Stimulated activated CD4-positive, alpha-beta T cell treated with anti-CD3 and anti-CD28 coated beads, Interleukin-12 subunit alpha, Interleukin-12 subunit beta, amount 100 ng/mL, for 24 hours (primary cell): Measurements from ENCODE around the gene TAS2R60.
"Not testable (repeated sequence)": the region's sequence is repeated elsewhere in the genome, so short reads cannot be mapped to it uniquely, and the experiment has no call there.

Experiments
- DNase-seq, 2 experiments: peaks; one replicate each; pipeline ENCODE4 v3.0.0-alpha.2; 2020; ENCODE audit warnings: low read depth in 2 of 2

The TAS2R60 gene

DNA sequence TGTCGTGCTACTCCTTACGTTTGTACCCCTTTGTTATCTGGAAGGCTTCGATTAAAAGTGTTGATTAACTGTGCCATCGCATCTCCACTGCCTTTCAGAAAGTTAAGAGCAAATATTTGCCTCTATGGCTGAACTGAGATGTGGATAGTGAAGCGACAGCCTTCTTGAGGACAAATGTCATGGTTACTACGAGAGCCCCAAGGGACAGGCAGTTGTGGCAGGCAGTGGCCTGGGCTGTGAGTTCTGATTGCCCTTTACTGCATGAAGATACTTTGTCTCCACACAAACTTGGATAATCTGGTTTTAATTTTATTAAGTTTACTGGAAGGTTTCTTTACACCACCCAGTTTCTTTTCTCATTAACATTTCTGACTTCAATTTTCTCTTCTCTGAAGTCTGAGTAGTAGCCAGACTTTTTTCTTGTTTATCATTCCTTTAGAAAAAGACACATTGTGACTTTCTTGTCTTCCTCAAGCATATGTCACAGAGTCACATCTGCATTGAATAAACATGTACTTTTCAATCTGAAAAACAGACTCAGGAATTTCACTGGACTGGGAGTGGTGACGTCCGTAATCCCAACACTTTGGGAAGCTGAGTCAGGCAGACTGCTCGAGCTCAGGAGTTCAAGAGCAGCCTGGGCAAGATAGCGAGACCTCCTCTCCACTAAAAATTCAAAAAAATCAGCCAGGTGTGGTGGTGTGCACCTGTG is 36.0 kb downstream of the TAS2R60 start:
- DNase-seq, result no peak

DNA sequence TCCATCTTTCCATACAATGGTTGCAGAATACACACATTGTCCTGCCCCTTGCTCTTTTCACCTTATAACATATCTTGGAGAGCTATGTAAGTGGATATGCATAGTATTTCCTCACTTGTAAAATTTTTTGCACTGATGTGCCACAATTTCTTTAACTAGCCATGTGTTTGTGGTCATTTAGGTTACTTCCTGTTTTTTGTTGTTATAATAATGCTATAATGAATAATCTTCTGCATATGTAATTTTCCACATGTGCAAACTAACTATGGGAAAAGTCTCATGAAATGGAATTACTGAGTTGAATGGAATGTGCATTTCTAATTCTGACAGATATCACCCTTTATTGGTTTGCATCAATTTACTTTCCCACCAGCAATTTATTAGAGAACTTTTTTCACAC is 37.2 kb downstream of the TAS2R60 start:
- no peak for DNase-seq

DNA sequence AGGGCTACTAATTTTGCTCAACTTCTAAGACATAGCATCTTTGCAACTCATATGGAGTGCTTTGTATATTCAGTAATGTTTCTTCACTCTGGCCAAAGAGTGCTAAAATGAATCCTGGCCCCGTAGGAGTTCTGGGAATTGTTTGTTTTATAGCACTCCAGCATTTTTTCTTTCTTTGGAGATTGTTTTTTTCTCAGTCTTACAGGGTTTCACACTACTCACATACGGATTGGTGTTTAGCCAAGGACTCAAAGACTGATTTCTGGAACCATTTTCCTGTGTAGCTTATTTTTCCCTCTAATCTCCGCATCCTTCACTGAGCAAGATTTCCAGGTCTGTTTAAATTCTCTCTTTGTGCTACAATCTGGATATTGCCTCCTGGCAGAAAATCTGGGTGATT is 40.9 kb downstream of the TAS2R60 start:
- no peak for DNase-seq

DNA sequence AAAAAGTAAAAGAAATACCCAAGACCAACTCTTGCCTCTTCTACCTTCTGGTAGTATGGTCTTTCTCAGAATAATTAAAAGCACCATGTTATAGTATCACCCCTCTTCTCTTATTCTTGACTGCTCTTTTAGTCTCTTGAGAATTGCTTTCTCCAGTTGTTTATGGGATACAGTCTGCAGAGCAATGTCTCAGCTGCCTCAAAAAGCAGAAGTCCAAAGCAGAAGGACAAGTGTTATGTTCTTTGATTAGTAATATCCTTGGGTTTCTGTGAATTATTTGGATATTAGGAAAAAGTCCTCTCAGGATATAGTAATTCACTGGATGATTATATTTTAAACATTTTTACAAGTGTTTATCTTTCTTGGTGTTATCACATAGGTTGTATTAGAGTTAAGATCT is 41.8 kb downstream of the TAS2R60 start:
- no peak for DNase-seq

DNA sequence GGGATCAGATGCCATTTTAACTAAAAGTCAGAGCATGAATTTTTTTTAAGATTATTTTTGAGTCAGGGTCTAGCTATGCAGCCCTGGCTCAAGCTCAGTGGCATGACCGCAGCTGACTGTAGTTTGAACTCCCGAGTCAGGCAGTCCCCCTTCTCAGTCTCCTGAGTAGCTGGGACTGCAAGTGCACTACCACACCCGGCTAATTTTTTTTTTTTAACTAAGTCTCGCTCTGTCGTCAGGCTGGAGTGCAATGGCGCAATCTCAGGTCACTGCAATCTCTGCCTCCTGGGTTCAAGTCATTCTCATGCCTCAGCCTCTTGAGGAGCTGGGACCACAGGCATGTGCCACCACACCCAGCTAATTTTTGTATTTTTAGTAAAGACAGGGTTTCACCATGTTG is 42.2 kb downstream of the TAS2R60 start:
- no peak for DNase-seq

DNA sequence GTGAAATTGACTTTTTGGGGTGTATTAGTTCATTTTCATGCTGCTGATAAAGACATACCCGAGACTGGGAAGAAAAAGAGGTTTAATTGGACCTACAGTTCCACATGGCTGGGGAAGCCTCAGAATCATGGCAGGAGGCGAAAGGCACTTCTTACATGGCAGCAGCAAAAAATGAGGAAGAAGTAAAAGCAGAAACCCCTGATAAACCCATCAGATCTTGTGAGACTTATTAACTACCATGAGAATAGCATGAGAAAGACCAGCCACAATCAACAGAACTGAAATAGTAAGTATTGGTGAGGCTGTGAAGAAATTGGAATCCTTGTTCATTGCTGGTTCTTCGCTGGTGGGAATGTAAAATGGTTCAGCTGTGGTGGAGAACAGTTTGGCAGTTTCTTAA is 43.0 kb downstream of the TAS2R60 start:
- DNase-seq, result not testable (repeated sequence)

DNA sequence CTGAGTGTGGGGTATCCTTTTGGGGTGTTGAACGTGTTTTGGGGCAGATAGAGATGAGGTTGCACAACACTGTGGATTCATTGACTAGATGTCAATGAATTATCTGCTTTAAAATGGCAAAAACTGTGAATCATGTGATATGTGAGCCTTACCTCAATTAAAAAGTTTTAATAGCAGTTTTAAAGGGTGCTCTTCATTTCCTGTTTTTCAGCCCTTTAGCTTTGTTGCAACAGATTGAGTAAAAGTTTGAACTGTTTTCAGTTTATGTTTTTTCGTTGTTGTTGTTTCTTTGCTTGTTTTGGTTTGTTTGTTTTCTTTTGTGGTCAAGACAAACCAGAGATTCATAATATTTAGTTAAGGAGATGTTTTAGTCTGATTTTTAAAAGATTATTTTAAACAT is 43.8 kb downstream of the TAS2R60 start:
- no peak for DNase-seq

DNA sequence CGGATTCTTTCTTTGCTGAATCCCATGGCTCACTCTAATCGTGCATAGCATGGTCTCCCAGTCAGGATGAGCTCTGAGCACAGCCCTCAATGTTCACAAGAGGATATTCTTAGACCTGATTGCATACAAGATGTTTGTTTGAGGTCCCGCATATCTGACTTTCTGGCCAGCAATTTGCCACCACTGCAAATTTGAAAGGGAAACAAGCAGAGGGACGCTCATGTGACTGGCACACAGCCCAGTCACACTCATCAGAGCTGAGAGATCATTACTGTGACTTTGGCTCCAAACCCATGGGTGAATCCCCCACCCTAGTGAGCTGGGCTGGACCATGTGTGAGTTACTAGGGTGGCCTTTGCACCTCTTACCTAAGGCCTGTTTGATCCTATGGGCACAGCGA is 44.3 kb downstream of the TAS2R60 start:
- no peak for DNase-seq

DNA sequence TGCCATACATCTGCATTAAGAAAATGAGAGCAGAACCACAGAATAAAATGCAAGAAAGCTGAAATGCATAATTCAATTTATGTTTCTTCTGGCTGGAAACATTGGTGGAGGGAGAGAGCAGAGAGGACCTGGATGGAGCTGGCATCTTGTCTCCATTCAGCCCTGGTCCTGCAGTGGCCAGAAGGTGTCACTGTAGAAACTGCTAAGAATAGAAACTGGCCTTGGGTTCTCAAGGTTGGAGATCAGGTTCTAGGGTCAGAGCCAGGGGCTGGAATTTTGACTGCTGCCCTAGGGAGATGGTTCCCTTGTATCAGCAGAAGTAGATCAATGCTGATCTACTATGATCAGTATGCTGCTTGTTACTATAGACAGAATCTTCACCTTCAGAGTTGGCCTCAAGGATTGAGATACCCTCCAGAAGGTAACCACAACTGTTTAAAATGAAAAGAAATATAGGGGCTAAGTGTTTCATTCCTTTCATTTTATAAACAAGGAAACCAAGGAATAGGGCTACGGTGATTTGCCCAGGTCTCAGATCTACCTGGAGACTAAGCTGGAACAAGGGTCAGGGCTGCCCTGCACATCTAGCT is 47.6 kb downstream of the TAS2R60 start:
- no peak for DNase-seq

DNA sequence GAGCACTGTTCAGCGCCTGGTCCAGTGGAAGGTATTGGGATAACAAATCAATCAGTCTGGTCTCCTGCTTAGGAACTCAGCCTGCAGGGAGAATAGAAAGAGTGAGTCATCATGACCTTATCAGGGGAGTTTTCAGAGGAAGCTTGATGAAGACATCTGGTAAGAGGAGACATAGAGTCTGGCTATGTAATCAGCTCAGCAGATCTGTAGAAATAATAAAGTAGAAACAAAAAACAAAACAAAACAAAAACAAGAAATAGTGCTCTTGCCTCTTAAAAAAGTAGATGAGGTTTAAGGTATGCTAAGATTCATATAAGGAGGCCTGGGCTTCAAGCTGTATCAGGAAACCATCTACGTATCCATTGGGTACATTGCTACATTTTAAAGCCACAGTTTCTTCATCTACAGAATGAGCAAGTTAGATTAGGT is 48.8 kb downstream of the TAS2R60 start:
- no peak for DNase-seq

DNA sequence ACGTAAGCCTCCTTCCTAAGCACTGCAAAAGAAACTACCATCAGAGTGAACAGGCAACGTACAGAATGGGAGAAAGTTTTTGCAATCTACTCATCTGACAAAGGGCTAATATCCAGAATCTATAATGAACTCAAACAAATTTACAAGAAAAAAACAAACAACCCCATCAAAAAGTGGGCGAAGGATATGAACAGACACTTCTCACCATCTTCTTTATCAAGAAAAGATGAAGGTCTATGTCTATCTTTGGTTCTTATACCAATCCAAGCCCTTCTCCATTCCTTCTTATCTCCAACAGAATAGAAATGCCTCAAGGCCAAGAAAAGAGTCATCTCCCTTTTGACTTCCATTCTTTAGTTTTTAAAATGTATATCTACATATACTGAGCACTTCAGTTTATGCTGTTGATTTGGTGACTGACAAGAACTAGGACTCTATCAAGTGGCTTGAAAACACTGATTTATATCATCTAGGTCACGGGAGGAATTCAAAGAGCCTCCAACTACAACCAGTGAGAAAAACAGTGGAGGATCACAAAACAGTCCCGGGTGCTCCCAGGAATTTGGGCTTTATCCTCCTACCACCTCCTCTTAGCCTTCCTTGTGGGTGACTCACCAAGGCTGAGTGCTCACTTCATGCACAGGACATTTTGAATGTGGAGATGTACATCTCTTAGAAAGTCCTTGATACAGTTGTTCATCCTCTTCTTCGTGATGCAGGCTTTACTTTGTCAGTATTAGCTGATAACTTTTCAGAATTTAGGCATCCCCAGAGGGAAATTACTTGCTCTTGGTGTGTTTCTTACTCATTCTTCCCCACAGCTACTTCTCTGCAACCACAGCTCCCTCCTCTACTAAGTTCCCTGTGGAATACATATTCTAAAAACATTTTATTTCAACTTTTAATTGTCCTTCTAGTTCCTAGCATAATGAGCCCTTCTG is 49.8 kb downstream of the TAS2R60 start:
- no peak for DNase-seq

DNA sequence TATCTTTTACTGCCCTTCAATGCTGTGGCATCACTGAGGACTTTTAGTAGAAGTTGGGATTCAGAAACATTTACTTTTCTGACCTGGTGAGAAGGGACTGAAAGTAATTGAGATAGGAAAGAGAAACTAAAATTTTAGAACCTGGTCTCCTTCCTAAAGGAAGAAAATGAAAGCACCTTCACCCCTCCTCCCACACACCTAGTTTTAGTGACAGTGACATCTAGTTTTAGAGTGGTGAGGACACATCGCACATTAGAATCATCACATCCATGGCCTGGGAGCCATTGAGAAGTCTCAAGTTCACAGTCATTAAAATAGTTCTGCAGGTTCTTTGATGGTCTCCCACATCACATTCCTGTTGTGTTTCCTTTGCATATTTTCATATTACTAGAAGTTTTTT is 50.5 kb downstream of the TAS2R60 start:
- DNase-seq, result no peak
